A549 (cell line): ENCODE measurements around the gene ATP5F1A.

ENCODE experiments used
- FOSB ChIP-seq: fragments of 250-450 bp; sonication (Bioruptor Pico); IDR thresholded peaks from 2 replicates; pipeline ENCODE4 v1.5.0; 2020; ENCODE audit warnings: mild to moderate bottlenecking, moderate library complexity
- RAD21 ChIP-seq, 2 experiments: fragments of >200 bp in 1 of 2; sonication (Bioruptor Twin) in 1 of 2; formaldehyde crosslinking in 1 of 2; IDR thresholded peaks in 1 of 2; conservative IDR thresholded peaks in 1 of 2; 2 replicates in 1 of 2; 3 replicates in 1 of 2; pipeline ENCODE4 v1.6.1; 2012 to 2018; ENCODE audit warnings: inconsistent platforms in 1 of 2
- TFCP2L1 ChIP-seq: fragments of 250-450 bp; sonication (Bioruptor Pico); IDR thresholded peaks from 2 replicates; pipeline ENCODE4 v1.5.0; 2021; ENCODE audit warnings: mild to moderate bottlenecking
- ZFP36 ChIP-seq: fragments of 450-650 bp; IDR thresholded peaks from 2 replicates; pipeline ENCODE4 v1.6.1; 2014; ENCODE audit warnings: borderline replicate concordance; ENCODE audit not compliant: partially characterized antibody
- TF ChIP-seq, protein P1 (sequence below): fragments of >200 bp; sonication (Bioruptor Twin); formaldehyde crosslinking; IDR thresholded peaks from 3 replicates; pipeline ENCODE4 v1.5.1; 2016
- TF ChIP-seq, protein P2 (sequence below): fragments of >200 bp; sonication (Bioruptor Twin); formaldehyde crosslinking; IDR thresholded peaks from 3 replicates; pipeline ENCODE4 v1.6.1; 2016

DNA sequence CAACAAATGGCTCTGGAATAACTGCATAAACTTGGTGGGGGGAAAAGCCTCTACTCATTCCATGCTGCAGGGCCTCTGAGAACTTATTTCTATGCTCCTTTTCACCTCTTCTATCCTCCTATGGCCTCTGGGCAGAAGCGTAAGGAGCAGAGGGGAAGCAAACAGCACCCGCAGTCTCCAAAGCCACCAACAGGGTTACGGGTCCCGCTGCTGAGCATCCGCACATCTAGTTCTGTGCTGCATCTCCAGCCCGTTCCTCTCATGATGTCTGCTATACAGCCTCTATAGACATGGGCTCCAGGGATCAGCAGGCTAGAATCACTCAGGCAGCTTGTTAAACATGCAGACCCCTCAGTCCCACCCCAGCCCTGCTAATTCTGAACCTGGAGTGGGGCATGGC lies 52.0 kb downstream of the ATP5F1A start:
- TF ChIP-seq TFCP2L1 (CRISPR knock-in tag) (no peak), RAD21 (conservative IDR thresholded peaks at IDR 0.05 in 1 of 2, IDR thresholded peaks at IDR 0.05 in 1 of 2) (no peak), ZFP36 (no peak), FOSB (CRISPR knock-in tag) (no peak)
- TF ChIP-seq, protein P1, sequence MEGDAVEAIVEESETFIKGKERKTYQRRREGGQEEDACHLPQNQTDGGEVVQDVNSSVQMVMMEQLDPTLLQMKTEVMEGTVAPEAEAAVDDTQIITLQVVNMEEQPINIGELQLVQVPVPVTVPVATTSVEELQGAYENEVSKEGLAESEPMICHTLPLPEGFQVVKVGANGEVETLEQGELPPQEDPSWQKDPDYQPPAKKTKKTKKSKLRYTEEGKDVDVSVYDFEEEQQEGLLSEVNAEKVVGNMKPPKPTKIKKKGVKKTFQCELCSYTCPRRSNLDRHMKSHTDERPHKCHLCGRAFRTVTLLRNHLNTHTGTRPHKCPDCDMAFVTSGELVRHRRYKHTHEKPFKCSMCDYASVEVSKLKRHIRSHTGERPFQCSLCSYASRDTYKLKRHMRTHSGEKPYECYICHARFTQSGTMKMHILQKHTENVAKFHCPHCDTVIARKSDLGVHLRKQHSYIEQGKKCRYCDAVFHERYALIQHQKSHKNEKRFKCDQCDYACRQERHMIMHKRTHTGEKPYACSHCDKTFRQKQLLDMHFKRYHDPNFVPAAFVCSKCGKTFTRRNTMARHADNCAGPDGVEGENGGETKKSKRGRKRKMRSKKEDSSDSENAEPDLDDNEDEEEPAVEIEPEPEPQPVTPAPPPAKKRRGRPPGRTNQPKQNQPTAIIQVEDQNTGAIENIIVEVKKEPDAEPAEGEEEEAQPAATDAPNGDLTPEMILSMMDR, result no peak
- TF ChIP-seq, protein P2, sequence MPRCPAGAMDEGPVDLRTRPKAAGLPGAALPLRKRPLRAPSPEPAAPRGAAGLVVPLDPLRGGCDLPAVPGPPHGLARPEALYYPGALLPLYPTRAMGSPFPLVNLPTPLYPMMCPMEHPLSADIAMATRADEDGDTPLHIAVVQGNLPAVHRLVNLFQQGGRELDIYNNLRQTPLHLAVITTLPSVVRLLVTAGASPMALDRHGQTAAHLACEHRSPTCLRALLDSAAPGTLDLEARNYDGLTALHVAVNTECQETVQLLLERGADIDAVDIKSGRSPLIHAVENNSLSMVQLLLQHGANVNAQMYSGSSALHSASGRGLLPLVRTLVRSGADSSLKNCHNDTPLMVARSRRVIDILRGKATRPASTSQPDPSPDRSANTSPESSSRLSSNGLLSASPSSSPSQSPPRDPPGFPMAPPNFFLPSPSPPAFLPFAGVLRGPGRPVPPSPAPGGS, result no peak
